B cell (primary cell): ENCODE results near the gene SPATA2.

Experiments used
- EZH2 ChIP-seq: IDR thresholded peaks from 2 replicates; pipeline ENCODE4 v1.6.1; 2012; ENCODE audit warnings: borderline replicate concordance, low read depth, mild to moderate bottlenecking, moderate library complexity, low read length; ENCODE audit not compliant: insufficient read depth, poor library complexity, severe bottlenecking
- TF ChIP-seq, protein P1 (sequence below): fragments of 200-600 bp; IDR thresholded peaks from one replicate; pipeline ENCODE4 v1.8.0; 2022; ENCODE audit warnings: antibody characterized with exemption, mild to moderate bottlenecking

DNA sequence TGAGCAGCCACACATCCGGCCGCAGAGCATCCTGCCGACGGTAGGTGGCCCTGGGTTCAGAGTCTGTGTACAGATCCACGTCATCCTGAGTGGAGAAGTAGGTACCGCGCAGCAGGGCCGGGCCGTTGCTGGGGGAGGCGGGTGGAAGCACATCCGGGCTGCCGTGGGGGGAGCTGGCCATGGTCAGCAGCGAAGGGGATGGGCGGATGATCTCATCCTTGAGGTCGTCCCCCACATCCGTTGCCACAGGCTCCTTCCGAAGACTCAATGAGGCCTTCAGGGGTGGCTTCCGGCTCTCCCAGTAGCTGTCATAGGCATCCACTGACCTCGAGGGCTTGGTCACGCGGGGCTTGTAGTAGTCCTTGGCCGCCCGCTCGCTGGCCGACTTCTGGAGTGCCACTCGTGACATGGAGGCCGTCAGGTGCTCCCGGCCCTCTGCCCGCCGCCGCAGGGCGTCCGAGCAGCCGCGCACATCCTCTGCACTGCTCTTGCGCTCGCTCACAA lies 9.2 kb downstream of the SPATA2 start:
- no peak for TF ChIP-seq EZH2
- TF ChIP-seq, protein P1, sequence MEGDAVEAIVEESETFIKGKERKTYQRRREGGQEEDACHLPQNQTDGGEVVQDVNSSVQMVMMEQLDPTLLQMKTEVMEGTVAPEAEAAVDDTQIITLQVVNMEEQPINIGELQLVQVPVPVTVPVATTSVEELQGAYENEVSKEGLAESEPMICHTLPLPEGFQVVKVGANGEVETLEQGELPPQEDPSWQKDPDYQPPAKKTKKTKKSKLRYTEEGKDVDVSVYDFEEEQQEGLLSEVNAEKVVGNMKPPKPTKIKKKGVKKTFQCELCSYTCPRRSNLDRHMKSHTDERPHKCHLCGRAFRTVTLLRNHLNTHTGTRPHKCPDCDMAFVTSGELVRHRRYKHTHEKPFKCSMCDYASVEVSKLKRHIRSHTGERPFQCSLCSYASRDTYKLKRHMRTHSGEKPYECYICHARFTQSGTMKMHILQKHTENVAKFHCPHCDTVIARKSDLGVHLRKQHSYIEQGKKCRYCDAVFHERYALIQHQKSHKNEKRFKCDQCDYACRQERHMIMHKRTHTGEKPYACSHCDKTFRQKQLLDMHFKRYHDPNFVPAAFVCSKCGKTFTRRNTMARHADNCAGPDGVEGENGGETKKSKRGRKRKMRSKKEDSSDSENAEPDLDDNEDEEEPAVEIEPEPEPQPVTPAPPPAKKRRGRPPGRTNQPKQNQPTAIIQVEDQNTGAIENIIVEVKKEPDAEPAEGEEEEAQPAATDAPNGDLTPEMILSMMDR: no peak
